Stimulated activated CD8-positive, alpha-beta memory T cell treated with anti-CD3 and anti-CD28 coated beads, Interleukin-12 subunit alpha, Interleukin-12 subunit beta, amount 100 ng/mL, for 1 hour (primary cell): ENCODE measurements around the gene MRPS24.

Source experiments
- DNase-seq: peaks from one replicate; pipeline ENCODE4 v3.0.0-alpha.2; 2020; ENCODE audit warnings: low read depth

The MRPS24 gene

GRCh38 chr7:43877968-43878864 is 8.9 kb upstream of the MRPS24 start:
- DNase-seq: no peak

GRCh38 chr7:43876976-43877745 is 7.8 kb upstream of the MRPS24 start:
- DNase-seq: no peak

GRCh38 chr7:43876241-43876640 is 6.9 kb upstream of the MRPS24 start:
- DNase-seq: no peak

DNA sequence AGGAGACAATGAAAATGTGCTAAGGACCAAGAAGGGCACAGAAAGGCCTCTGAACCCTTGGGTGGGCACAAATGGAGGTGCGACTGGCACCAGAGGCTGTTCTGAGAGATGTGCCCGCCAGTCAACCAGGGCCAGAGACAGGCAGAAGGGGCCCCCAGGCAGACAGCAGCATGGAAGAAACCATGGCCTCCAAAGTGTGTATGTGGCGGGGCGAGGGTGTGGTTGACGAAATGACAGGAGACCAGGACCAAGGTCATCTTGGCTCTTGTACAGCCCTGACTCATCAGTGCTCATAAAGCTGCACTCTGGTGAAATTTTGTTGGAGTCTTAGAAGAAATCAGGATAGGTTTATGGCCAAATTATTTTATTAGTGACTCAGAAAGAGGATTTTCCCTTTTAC is 4.0 kb upstream of the MRPS24 start:
- no peak for DNase-seq

DNA sequence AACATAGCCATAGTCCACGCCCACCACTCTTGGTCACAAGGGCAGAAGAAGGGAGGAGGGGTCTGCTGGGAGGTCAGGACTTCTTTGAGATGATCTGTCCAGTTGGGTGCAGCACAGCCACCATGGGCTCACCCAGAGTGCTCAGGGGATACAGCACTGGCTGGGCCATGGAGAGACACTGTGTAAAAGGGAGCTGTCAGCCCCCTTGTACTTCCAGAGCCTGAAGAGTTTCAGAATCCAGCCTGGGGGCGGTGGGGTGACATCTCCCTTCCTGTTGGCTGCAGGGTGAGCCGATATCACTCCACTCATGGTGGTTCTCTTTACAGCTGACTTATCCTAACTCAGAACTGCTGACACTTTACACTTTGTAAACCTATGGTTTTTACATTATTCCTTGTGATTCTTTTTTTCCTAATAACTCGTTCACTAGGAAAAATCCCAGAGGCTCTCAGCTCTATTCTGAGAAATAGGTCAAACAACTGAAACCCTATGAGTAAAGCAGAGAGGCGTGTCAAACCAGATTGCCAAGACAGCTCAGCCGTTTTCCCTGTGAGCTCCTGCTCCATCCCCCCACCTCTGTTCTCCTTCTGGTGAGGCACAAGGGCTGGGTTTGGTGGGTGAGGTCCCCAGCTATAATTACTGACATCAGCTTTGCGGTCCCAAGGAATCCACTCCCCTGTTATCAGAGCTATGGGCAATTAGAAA is 3.2 kb upstream of the MRPS24 start:
- no peak for DNase-seq

DNA sequence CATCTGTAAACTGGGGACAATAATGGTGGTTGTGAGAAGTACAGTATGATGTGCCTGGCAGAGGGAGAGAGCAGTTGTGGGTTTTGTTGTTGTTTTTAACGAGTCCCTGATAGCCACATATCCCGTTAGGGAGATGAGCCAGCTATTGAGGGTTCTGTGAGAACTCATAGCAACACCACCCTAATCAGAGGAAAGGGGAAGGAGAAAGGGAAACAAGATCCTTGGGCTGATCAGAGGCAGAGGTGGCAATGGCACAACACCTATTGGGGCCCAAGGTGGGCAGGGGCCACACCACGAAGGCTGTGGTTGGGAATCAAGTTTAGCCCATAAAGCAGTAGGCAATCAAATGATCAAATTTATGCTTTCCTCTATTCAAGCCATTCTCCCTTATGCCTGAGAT is 1.7 kb upstream of the MRPS24 start:
- DNase-seq: no peak

- no peak for DNase-seq
These were observed 999 bp upstream of the MRPS24 start for GRCh38 chr7:43870316-43870715.

DNA sequence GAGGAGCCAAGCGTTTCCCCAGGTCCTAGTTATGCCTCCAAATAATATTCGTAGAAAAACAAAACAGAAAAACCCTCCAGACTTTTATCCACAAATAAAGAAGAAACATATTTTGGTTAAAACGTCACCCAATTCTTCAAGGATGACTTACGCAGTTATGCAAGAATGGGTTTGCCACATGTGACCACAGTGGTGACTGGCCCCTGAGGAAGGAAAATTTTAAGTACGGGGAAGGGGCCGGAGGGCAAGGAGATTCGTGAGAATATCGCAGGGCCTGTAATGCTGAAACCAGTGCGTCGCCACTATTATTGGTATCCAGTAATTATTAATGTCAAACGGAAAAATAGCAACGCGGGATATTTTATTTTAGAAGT is 537 bp upstream of the MRPS24 start:
- DNase-seq: no peak

GRCh38 chr7:43868681-43869005 is 674 bp downstream of the MRPS24 start:
- DNase-seq: no peak

GRCh38 chr7:43868181-43868580 is 1.1 kb downstream of the MRPS24 start:
- no peak for DNase-seq

DNA sequence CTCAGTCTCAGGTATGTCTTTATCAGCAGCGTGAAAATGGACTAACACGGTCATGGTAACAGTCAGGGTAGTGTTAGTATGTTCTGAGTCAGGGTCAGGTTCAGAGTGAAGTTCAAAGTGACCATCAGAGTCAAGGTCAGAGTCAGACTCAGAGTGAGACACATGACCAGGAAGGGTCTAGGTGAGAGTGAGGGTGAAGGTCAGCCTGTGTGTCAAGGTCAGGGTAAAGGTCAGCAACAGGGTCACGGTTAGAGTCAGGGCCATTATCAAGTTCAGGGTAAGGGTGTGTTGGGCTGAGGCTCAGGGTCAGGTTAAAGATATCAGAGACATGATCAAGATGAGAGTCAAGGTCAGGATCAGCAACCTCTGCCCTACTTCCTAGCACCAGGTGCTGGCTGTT is 4.0 kb downstream of the MRPS24 start:
- no peak for DNase-seq

DNA sequence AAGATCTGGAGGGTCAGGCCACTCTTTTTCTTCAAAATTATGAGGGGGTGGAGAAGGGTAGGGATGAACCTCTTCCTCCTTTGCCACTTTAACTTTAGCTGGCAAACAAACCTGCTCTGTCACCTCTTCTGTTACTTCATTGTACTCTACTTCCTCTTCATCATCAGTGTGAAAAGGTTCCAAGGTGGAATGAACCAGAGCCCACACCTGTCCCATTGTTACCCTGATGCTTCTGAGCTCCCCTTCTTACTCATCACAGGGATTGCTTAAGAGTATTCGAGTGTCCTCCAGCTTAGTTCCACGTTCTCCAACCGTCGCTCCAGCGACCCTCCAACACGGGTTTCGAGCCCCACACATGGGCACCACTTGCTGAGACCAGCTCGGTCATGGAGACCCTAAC is 5.2 kb downstream of the MRPS24 start:
- no peak for DNase-seq

- no peak for DNase-seq
These were observed 12.3 kb downstream of the MRPS24 start for GRCh38 chr7:43856996-43857395.

DNA sequence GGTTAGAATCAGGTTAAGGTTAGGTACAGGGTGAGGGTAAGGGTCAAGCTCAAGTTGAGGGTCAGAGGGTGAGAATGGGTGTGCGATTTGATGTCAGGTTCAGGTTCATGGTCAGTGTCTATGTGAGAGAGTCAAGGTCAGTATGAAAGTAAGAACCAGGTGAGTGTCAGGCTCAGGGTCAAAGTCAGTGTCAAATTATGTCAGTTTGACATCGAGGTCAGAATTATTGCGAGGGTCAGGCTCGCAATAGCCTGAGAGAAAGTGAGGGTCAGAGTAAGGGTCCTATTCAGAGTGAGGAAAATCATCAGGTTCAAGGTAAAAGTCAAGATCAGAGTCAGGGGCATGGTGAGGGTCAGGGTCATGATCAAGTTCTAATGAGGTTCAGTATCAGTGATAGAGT is 13.0 kb downstream of the MRPS24 start:
- no peak for DNase-seq

- no peak for DNase-seq
These were observed 14.1 kb downstream of the MRPS24 start for GRCh38 chr7:43855176-43855575.

GRCh38 chr7:43851805-43852204 is 17.5 kb downstream of the MRPS24 start:
- DNase-seq: no peak

- no peak for DNase-seq
These were observed 18.8 kb downstream of the MRPS24 start for GRCh38 chr7:43850348-43851116.

GRCh38 chr7:43849047-43849446 is 20.3 kb downstream of the MRPS24 start:
- DNase-seq: no peak

DNA sequence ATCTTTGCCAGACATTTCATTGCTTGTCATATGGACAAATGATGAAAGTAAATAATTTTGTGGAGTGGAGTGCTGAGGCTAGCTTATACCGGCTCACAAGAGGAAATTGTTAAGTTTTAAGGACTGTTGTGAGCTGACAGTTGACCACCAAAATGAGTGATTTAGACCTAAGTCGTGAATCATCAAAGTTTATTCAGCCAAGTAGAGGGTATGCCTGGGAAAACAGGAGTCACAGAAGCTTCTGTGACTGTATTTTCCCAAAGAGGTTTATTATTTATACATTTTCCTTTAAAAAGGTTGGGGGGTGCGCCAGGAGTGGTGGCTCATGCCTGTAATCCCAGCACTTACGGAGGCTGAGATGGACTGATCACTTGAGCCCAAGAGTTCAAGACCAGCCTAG is 21.8 kb downstream of the MRPS24 start:
- no peak for DNase-seq

GRCh38 chr7:43844662-43845061 is 24.7 kb downstream of the MRPS24 start:
- DNase-seq: no peak

DNA sequence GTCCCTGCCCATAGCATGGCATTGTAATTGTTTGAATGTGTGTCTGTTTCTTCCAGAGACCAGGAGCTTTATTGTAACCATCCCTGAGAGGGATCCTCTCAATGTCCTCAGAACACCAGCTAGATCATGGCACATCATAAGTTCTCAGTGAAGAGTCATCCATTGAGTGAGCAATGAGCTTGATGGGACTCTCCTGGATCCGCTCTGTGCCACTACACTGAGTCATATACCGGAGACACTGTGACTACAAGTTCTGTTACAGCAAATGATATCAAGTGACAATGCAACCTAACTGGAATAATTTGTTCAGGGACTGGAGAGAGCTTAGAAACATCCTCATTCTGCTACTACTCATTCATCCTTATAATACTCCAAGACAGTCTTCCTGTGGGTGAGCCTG is 25.1 kb downstream of the MRPS24 start:
- DNase-seq: no peak

- no peak for DNase-seq
These were observed 26.0 kb downstream of the MRPS24 start for GRCh38 chr7:43843296-43843695.
